Gastroesophageal sphincter (tissue), 3 donors: ENCODE measurements around the gene CNTNAP2.

Source experiments
- POLR2A ChIP-seq, 2 donors: fragments of 450-650 bp; IDR thresholded peaks; one replicate each; pipeline ENCODE4 v1.6.1; 2017; ENCODE audit warnings: antibody characterized with exemption in 2 of 2, mild to moderate bottlenecking in 2 of 2, moderate library complexity in 1 of 2
- POLR2AphosphoS5 ChIP-seq: sonication (generic); formaldehyde crosslinking; IDR thresholded peaks from one replicate; pipeline ENCODE4 v1.6.1; 2017; ENCODE audit warnings: antibody characterized with exemption
- TF ChIP-seq, protein P1 (sequence below), 4 experiments: fragments of 200-600 bp in 2 of 4; fragments of 450-650 bp in 2 of 4; sonication (generic) in 1 of 4; IDR thresholded peaks; one replicate each; pipeline ENCODE4 v1.5.1; 2017 to 2019; ENCODE audit warnings: antibody characterized with exemption in 4 of 4, mild to moderate bottlenecking in 2 of 4, moderate library complexity in 2 of 4

DNA sequence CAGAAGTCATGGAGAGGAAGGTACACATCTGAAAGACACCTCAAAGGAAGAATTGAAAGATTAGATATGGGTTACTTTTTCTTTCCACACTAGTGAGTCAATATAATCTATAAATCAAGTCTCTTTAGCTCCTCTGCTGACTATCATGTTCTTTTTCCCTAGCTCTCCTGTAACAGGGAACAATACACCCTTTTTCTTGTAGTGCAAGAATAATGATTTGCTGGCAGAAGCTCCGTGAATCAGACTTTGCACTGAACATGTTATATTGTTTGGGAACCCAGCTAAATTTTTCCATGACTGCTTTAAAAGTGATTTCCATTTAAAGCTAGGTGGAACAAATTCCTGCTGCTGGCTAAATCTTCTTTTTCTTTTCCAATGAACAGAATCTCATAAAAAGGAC, 1717.4 kb downstream of the CNTNAP2 start:
- TF ChIP-seq, protein P1, sequence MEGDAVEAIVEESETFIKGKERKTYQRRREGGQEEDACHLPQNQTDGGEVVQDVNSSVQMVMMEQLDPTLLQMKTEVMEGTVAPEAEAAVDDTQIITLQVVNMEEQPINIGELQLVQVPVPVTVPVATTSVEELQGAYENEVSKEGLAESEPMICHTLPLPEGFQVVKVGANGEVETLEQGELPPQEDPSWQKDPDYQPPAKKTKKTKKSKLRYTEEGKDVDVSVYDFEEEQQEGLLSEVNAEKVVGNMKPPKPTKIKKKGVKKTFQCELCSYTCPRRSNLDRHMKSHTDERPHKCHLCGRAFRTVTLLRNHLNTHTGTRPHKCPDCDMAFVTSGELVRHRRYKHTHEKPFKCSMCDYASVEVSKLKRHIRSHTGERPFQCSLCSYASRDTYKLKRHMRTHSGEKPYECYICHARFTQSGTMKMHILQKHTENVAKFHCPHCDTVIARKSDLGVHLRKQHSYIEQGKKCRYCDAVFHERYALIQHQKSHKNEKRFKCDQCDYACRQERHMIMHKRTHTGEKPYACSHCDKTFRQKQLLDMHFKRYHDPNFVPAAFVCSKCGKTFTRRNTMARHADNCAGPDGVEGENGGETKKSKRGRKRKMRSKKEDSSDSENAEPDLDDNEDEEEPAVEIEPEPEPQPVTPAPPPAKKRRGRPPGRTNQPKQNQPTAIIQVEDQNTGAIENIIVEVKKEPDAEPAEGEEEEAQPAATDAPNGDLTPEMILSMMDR (IDR thresholded peaks at IDR 0.05): no peak
- no peak for TF ChIP-seq POLR2AphosphoS5
- no peak for TF ChIP-seq POLR2A (IDR thresholded peaks at IDR 0.05)
